ENCODE data around the gene VWA2.

VWA2 gene

GRCh38 chr10:114250236-114250635 lies 11.2 kb downstream of the VWA2 start:
- DNase-seq, result no peak

- no peak for DNase-seq
These were observed 11.7 kb downstream of the VWA2 start for GRCh38 chr10:114250716-114251115.

GRCh38 chr10:114252092-114252491 lies 13.0 kb downstream of the VWA2 start:
- DNase-seq, result no peak

GRCh38 chr10:114252883-114253282 lies 13.8 kb downstream of the VWA2 start:
- no peak for DNase-seq

- no peak for DNase-seq
These were observed 16.2 kb downstream of the VWA2 start for GRCh38 chr10:114255227-114255626.

GRCh38 chr10:114256008-114256765 lies 17.1 kb downstream of the VWA2 start:
- no peak for DNase-seq

- no peak for DNase-seq
These were observed 17.8 kb downstream of the VWA2 start for GRCh38 chr10:114256822-114257221.

- no peak for DNase-seq
These were observed 18.4 kb downstream of the VWA2 start for GRCh38 chr10:114257498-114257897.

GRCh38 chr10:114258274-114258840 lies 19.3 kb downstream of the VWA2 start:
- no peak for DNase-seq

GRCh38 chr10:114259824-114260223 lies 20.8 kb downstream of the VWA2 start:
- DNase-seq, result no peak

GRCh38 chr10:114260366-114260765 lies 21.3 kb downstream of the VWA2 start:
- DNase-seq, result no peak

- no peak for DNase-seq
These were observed 22.0 kb downstream of the VWA2 start for GRCh38 chr10:114261076-114261475.

- no peak for DNase-seq
These were observed 23.4 kb downstream of the VWA2 start for GRCh38 chr10:114262496-114262895.

GRCh38 chr10:114265392-114266053 lies 26.5 kb downstream of the VWA2 start:
- DNase-seq, result no peak

- no peak for DNase-seq
These were observed 27.5 kb downstream of the VWA2 start for GRCh38 chr10:114266521-114266920.

GRCh38 chr10:114271075-114271778 lies 32.2 kb downstream of the VWA2 start:
- no peak for DNase-seq

- DNase-seq, result no peak
These were observed 32.7 kb downstream of the VWA2 start for GRCh38 chr10:114271779-114272167.

- no peak for DNase-seq
These were observed 33.6 kb downstream of the VWA2 start for GRCh38 chr10:114272696-114273095.

- no peak for DNase-seq
These were observed 34.9 kb downstream of the VWA2 start for GRCh38 chr10:114273910-114274309.

GRCh38 chr10:114274616-114275453 lies 35.8 kb downstream of the VWA2 start:
- DNase-seq, result no peak

GRCh38 chr10:114276066-114276465 lies 37.0 kb downstream of the VWA2 start:
- DNase-seq, result no peak

- DNase-seq, result no peak
These were observed 37.6 kb downstream of the VWA2 start for GRCh38 chr10:114276671-114277070.
